GM18868 (cell line): ENCODE data around the gene CDRT15.
"Not testable (repeated sequence)": the region's sequence is repeated elsewhere in the genome, so short reads cannot be mapped to it uniquely, and the experiment has no call there.

Experiments
- ATAC-seq: cut with Tn5 transposase; IDR thresholded peaks from one replicate; pipeline ENCODE4 v1.9.1; 2021; ENCODE audit warnings: mild to moderate bottlenecking, moderate library complexity; ENCODE audit not compliant: unreplicated experiment

Gene CDRT15

DNA sequence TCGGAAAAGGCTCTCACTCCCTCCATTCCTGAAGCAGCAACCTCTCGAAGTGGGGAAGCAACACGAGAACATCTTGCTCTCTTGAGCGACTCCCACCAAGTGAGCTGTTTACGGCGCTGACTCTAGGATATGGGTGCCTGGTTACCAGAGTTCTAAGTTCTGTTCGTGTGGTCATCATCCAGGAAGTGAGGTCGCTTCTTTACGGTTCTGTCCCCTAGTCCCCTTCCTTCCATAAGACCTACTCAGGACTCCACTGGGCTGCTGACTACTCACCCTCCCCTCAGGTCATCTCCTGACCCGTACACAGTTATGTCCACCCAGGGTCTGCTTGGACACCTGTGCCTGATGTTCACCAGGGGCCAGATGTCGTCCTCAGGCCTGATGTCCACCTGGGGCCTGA is at the start of gene CDRT15:
CDRT15 (minus strand) TSS at position 101 of the 400 bp plus-strand sequence; CDS start at position 72, 29 bp downstream.
- ATAC-seq, result not testable (repeated sequence)

DNA sequence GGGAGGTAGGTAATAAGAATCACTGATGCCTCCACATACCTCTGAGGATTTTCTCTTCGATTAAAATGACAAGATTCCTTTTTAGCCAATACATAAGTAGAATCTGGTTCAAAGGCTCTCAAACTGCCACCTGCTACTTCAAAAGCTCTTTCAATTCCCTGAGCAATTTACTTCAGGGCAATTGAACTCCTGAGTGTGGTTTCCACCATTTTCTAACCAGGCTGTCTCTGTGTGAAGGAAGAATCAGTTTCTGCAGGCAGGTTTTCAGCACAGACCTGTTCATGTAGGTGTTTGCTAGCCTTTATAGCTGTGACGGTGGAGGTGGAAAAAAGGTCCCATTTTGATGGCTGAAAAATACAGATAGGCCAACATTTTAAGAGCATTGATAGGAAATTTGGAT is 46.1 kb upstream of the CDRT15 start:
- ATAC-seq, result no peak

DNA sequence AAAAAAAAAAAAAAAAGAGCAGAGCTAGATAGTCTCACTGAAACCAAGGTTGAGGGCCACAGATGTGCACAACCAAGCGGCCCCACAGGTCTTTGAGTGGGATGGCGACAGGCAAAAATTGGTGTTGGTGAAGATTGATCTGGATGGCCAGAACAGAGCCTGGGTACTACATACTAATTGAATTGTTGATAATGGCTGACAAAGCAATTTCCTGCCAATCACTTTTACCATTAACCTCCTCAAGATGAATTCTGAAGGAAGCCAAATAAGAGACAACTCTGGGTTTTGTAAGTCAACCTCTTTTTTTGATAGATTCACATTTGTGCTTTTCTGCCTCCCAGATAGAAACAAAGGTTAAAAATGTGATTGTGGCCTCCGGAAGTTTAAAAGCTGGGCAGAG is 44.9 kb upstream of the CDRT15 start:
- ATAC-seq, result no peak

DNA sequence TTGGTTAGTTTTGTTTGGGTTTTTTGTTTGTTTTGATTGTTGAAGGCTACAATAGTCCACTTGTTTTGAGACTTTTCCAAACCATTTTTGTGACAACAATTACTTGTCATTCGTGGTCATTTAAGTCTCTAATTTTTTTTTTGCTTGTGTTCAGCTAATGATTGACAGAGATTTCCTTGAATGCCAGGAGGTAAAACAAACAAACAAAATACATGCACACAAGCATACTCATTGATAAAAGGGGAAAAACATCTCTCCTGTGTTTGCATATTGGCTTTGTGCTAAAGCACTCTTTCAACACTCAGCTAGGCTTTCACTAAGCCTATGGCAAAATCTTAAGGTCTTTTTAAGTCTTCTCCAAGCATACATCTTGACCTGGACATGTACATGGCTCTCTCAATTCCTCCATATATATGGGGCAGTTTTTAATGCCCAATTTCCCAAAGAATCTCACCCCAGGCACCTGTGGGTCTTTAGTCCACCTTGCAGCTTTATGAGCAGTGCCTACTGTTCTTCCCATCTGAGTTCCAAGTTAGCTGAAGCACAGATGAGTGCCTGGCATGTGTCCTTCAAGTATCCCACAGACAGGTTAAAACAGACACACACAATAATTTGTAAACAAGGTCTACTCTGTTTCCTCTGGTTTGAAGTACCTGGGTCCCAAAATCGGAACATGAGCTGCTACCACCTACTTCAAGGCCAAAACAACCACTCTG is 40.0 kb upstream of the CDRT15 start:
- ATAC-seq, result no peak

DNA sequence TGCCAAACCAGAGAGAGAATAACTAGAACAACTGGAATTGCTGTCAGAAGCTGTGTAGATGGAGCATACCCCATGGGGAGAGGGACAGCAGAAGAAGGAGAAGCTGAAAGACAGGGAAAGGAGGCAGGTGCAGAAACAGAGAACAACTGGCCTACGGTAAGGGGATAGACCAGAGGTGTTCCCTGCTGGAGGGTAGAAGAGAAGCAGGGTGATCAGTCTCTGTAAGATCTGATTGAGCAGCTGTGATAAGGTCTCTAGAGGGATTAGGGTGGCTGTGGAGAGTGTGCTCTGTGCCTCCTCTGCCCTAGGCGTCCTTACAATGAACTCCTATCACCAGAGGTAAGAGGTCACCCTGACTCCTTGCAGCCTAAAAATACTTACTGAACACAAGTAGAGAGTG is 33.8 kb upstream of the CDRT15 start:
- no peak for ATAC-seq

DNA sequence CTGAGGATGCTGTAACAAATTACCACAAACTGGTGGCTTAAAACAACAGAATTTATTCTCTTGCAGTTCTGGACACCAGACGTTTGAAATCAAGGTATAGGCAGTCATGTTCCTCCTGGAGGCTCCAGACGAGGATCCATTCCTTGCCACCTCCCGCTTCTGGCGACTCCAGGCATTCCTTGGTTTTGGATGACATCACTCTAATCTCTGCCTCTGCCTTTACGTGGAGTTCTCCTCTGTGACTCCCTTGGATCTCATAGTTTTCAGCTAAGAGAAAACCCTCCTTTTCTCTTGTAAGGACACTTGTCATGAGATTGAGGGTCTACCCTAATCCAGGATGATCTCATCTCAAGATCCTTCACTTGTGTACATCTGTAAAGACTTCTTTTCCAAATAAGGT is 32.8 kb upstream of the CDRT15 start:
- no peak for ATAC-seq

DNA sequence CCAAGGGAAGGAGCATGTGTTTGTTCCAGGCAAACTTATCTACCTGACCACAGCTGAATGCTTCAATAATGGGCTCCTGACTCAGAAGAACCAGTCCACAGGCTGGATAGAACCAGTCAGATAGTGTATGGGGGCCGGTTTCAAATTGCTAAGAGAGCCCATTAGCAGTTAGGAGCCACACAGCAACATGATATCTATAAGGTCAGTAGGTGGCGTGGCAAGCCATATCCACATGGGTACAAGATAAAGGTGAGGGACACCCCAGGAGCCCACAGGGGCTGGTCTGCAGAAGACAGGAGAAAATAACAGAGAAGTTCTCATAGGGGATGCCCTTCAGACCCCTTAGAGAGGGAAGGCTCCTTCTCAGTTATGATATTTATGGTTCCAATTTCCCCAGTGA is 31.6 kb upstream of the CDRT15 start:
- ATAC-seq, result no peak

DNA sequence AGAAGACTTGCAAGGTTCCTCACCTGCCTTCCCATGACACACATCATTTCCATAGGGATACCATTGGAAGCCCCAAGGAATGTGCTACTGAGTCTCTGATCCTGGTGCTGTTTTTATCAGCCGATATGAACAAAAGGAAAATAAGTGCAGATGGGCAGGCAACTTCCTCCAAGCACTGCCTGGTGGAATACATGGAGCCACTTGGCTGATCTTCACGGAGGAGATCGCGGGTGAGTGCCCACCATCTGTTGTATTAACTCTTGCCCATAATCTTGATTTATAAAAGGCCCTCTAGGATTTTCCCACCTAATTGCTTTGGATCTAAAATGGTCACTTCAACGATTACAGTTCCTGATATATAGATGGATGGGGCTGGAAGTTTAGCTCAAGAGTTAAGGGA is 24.7 kb upstream of the CDRT15 start:
- ATAC-seq, result no peak

DNA sequence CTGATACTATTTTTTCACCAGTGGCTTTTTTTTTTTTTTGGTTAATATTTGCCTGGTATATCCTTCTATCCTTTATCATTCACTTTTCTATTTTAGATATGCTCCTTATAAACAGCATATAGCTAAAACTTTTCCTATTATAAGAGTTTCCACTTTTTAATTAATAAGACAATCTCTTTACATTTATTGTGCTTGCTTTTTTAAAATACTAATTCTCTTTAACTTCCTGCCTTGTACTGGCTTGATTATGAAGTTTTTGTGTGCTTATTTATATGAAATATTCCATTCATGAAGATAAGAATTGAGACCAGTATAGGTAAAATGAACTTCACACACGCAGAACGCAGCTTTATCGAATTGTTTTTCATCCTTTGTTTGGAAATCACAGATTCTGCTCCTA is 9.0 kb upstream of the CDRT15 start:
- ATAC-seq, result no peak

DNA sequence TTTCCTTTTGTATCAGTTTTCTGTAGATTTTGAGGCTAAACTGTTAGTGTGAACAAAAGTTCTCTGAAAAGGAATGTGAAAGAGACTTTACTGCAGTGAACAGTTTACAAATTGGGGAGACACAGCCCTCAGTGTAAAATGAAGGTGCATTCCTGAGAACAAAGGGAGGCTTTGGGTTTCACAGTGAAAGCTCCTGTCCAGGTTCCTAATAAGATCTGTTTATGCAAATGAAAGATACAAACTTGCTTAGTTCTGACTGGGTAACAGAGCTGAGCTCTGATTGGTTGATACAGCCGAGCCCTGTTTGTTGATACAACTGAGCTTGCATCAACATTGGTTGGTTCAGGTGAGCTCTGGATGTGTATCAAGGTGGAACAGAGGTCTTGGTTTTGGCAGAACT is 8.3 kb upstream of the CDRT15 start:
- no peak for ATAC-seq

DNA sequence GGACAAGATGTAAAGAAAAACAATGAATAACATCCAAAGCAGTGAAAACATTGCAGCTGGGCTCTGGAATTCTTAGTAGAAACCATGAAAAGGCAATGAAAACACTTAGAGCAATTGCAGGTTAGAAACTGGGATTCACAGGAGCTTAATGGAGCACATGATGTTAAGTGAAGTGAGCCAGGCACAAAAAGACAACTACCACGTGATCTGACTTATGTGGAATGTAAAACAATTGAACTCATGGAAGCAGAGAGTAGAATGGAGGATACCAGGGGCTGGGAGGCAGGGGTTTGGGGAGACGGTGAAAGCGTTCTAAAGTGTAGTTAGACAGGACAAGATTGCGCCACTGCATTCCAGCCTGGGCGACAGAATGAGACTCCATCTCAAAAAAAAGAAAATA is 2.6 kb upstream of the CDRT15 start:
- not testable (repeated sequence) for ATAC-seq

DNA sequence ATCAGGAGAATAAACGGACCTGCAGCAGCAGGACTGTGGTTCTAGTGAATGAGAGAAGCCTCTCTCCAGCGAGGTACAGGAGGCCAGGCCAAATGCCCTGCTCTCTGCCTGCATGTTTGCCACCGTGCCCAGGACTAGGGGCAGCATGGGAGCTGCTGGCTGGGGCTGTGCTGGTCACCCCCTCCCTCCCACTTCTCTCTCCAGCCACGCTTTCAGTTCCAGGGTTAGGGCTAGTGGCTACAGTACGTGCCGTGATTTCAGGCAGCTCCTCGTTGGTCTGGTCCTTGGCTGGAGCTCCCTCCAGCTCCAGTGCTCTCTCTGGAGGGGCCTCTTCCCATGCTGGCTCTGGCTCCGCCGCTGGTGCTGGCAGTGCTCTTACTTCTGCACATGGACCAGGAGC is 630 bp downstream of the CDRT15 start:
- not testable (repeated sequence) for ATAC-seq

DNA sequence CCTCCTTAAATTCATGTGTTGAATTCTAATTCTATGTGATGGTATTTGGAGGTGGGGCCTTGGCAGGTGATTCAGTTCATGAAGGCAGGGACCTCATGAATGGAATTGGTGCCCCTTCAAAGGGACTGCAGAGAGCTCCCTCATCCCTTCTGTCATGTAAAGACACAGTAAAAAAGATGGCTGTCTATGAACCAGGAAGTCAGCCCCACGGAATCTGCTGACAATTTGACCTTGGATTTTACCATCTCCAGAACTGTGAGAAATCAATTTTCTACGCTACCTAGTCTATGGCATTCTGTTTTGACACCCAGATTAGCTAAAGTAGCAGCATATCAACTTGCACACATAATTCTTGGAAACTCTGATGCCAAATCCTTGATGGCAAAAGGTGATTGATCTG is 1.6 kb downstream of the CDRT15 start:
- not testable (repeated sequence) for ATAC-seq

DNA sequence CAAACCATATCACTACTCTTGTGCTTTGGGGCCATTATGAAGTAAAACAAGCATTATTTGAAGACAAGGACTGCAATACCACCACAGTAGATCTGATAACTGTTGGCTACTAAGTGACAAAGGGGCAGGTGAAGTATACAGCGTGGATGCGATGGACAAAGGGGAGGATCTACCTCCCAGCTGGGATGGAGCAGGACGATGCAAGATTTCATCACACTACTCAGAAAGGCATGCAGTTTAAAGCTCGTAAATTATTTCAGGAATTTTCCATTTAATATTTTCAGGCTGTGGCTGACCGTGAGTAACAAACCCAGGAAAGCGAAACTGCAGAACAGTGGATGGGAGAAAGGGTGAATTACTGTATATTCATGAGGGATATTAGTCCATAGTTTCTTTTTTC is 5.5 kb downstream of the CDRT15 start:
- not testable (repeated sequence) for ATAC-seq

DNA sequence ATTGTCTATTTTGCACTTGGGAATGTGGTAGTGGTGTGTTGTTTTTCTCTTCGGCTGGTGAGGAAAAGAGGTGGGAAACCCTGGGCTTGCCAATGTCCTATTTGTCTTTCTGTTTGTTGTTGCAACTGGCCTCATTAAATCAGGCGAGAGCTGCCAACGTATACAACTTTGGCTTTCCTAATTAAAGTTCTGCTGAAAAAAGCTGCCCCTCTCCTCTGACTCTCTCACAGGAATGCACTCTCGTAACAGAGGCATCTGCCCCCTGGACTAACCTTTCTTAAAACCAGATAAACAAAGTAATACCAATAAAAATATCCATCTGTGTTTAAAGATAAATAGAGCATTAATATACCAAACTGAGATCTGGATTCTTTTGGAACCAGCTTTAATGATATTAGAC is 7.8 kb downstream of the CDRT15 start:
- no peak for ATAC-seq

DNA sequence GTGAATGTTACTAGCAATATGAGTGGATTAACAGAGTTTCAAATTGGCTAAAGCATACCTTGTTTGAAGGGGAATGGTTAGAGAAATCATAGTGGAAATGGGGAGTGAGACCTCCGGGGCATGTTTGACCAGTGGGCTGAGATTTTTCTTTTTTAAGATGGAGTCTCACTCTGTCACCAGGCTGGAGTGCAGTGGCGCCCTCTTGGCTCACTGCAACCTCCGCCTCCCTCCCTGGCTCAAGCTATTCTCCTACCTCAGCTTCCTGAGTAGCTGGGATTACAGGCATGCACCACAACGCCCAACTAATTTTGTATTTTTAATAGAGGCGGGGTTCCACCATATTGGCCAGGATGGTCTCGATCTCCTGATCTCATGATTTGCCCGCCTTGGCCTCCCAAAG is 9.6 kb downstream of the CDRT15 start:
- ATAC-seq, result no peak

DNA sequence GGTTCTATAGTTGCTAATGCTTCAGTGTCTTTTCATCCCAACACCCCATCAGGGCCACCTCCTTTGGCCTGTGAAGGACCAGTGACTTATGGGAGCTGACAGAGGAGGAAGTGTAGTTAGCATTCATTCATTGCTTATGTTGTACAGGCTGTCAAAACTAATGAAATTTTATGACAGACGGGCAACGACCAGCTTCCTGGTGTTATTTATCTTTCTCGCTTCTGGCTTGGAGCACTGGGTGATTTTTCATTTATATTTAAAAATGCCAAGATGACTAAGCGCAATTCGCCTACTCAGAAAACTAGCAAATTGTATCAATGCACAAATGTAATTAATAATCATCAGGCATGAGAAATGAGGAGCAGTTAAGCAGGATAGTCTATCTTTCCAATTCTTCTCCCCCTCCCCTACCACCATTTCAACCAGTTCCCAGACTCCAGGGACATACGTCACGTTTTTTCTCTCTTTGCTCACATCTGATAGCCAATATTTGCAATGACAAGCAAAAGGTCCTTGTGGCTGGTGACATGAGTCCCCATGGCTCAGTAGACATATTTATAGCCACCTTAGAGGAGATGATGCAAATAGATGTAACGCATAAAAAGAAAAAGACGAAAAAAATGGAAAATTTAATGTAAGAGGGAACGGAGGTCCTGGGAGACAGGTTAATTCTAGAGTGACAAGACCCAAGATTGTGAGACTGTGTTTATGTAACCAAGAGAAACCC is 11.2 kb downstream of the CDRT15 start:
- no peak for ATAC-seq

DNA sequence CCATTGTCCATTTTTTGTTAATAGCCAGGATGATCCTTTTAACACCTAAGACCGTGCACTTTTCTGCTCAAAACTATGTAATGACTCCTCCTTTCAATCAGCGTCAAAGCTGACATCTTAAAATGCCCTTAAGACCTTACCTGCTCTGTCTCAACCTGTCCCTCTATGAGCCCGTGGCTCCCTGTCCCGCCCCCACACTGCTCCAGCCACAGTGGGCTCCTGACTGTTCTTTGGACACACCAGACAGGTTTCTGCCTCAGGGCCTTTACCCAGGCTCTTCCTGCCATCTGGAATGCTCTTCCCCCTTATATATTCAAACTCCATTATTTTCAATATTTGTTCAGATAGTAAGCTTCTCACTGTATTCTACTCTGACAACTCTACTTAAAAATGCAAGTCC is 14.1 kb downstream of the CDRT15 start:
- no peak for ATAC-seq

DNA sequence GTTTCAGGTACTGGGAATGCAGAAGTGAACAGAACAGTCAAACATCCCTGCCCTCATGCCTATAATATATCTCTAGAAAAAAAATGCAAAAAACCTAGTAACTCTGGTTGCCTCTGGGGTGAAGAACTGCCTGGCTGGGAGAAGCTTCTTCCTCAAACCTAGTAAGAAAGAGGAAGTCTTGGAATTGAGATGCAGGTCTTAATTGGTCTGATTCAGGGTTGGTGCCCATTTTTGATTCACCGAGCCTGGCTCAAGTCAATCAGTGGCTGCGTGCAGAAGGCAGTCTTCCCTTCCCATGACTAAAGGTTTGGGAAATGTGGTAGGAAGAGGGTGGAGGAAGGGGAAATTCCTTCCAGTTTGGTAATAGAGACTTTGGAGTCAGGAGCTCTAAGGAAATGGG is 22.4 kb downstream of the CDRT15 start:
- ATAC-seq, result no peak

DNA sequence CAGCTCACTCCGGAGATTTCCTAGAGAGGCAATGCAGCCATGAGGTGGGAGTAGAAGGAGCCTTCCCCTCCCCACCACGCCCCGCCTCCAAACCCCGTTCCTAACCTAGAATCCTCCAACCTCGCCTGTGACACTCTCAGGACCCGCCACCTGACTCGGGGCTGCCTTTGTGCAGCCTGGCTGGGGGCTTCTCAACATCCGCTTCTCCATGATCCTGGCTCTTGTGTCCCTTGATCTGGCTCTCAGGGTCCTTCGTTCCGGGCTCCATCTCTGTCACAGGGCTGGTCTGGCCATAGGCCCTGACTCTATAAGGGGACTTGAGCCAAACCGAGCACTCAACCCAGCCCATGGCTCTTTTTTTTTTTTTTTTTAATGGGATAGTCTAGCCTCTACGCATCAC is 24.3 kb downstream of the CDRT15 start:
- no peak for ATAC-seq

DNA sequence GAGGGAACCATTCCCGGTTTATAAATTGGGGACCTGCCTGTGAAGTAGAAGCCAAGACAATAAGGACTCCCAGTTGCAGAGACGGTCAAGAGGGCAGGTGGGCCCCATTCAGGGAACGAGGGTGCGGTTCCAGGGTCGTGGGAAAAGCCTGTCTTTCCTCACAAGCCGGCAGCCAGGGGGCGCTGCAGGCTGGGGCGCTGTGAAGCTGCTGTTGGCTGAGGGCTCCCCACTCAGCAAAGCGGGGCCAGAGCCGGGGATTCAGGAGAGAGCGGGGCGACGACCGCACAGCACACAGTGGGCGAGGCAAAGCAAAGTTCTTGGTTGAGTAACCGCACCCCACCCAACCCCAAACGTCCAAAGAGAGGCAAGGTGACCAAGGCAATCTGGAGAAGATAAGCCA is 24.9 kb downstream of the CDRT15 start:
- ATAC-seq, result no peak

DNA sequence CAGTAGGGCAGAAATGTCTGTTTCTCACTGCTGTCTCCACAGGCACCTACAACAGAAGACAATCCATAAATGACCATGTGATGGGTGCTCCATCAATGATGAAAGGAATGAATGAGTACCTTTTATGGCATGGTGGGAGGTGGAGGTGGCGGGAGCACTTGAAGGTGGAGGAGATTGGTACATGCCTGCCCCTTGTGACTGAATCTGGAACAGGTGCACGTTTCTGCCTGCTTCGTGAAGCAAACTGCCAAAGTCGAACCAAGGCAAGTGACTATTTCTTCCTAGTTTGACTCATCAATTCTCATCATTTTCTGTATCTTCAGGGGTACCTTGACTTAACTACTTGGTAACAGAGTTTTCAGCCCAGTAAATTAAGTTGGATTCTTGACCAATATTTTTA is 25.4 kb downstream of the CDRT15 start:
- no peak for ATAC-seq

DNA sequence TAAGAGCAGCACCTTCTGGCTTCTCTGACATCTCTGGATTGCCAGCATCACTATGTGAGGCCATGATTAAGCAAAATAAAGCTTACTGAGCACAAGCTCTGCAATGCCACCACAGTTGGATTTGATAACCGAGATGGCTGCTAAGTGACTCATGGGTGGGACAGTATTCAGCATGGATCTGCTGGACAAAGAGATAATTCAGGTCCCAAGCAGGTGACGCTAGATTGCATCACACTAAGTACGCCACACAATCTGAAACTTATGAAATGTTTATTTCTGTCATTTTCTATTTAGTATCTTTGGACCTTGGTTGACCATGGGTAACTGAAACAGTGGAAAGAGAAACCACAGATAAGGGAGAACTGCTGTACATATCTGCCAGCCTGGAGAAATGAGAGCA is 27.4 kb downstream of the CDRT15 start:
- no peak for ATAC-seq
